IMR-90 (cell line): ENCODE results near the gene TTC28. TPM values are rescaled to one million over a fixed set of nuclear protein-coding genes. Genes with fewer than 3 reads are reported as not detected.

Experiments used
- ATAC-seq: fragments of 200-7000 bp; cut with Tn5 transposase; 2 replicates; pipeline ENCODE4 v1.9.1; 2020; ENCODE audit warnings: low read depth, mild to moderate bottlenecking, moderate library complexity
- BruUV-seq: library from RNA; stranded (reverse); fragments of 400-500 nt; replicated peaks from 2 replicates; lab custom pipeline; 2021; lab: Mats Ljungman, UMichigan
- CTCF ChIA-PET: fragments of 300-600 bp; formaldehyde crosslinking; extraction: SDS; loops from one replicate; lab custom pipeline; 2021; ENCODE audit warnings: antibody characterized with exemption; lab: Yijun Ruan, JAX
- POLR2A ChIA-PET: fragments of 300-600 bp; sonication (Branson Sonifier 250); formaldehyde crosslinking; loops from one replicate; lab custom pipeline; 2022; ENCODE audit warnings: antibody characterized with exemption; ENCODE audit not compliant: unreplicated experiment; lab: Charles Lee
- DNase-seq: peaks from one replicate; pipeline ENCODE4 v3.0.0; 2013
- H2AFZ ChIP-seq: replicated peaks from 2 replicates; pipeline ENCODE3; 2013; ENCODE audit warnings: low read length, mild to moderate bottlenecking; ENCODE audit not compliant: poor library complexity
- H2AK5ac ChIP-seq: 2 replicates; pipeline ENCODE4 v1.6.1; 2013; ENCODE audit warnings: low read depth, low read length, inconsistent platforms
- H2AK9ac ChIP-seq: replicated peaks from 2 replicates; pipeline ENCODE3; 2013; ENCODE audit warnings: mild to moderate bottlenecking, low read depth, low read length, moderate library complexity; ENCODE audit not compliant: poor library complexity
- H2BK120ac ChIP-seq: 2 replicates; pipeline ENCODE4 v1.6.1; 2013; ENCODE audit warnings: low read depth, low read length, inconsistent platforms
- H2BK15ac ChIP-seq: 3 replicates; pipeline ENCODE4 v1.6.1; 2013; ENCODE audit warnings: low read depth, low read length, inconsistent platforms
- H2BK20ac ChIP-seq: 2 replicates; pipeline ENCODE4 v1.6.1; 2013; ENCODE audit warnings: low read depth, mild to moderate bottlenecking, inconsistent platforms, low read length, moderate library complexity
- H2BK5ac ChIP-seq: 2 replicates; pipeline ENCODE4 v1.6.1; 2013; ENCODE audit warnings: mild to moderate bottlenecking, low read depth, low read length, inconsistent platforms; ENCODE audit not compliant: poor library complexity, severe bottlenecking
- H3K14ac ChIP-seq: replicated peaks from 2 replicates; pipeline ENCODE4 v1.6.1; 2013; ENCODE audit warnings: low read depth, low read length, inconsistent platforms
- H3K18ac ChIP-seq: 2 replicates; pipeline ENCODE4 v1.6.1; 2013; ENCODE audit warnings: low read depth, low read length, control low read depth
- H3K23ac ChIP-seq: 2 replicates; pipeline ENCODE4 v1.6.1; 2013; ENCODE audit warnings: low read depth, low read length, inconsistent platforms
- H3K27ac ChIP-seq: 2 replicates; pipeline ENCODE4 v1.5.1; 2013; ENCODE audit warnings: mild to moderate bottlenecking, control low read depth, low read length; ENCODE audit not compliant: insufficient read depth
- H3K27me3 ChIP-seq: 2 replicates; pipeline ENCODE4 v1.6.1; 2013; ENCODE audit warnings: low read length; ENCODE audit not compliant: control insufficient read depth, insufficient read depth
- H3K36me3 ChIP-seq: 2 replicates; pipeline ENCODE4 v1.6.1; 2013; ENCODE audit warnings: low read length, mixed read lengths; ENCODE audit not compliant: control insufficient read depth, insufficient read depth
- H3K4ac ChIP-seq: 2 replicates; pipeline ENCODE4 v1.6.1; 2013; ENCODE audit warnings: low read depth, low read length, inconsistent platforms
- H3K4me1 ChIP-seq: 2 replicates; pipeline ENCODE4 v1.6.1; 2013; ENCODE audit warnings: low read length, mixed read lengths; ENCODE audit not compliant: control insufficient read depth, insufficient read depth
- H3K4me2 ChIP-seq: 2 replicates; pipeline ENCODE4 v1.6.1; 2013; ENCODE audit warnings: low read depth, mild to moderate bottlenecking, control low read depth, low read length, moderate library complexity
- H3K4me3 ChIP-seq: 2 replicates; pipeline ENCODE4 v1.5.1; 2013; ENCODE audit warnings: low read depth, mild to moderate bottlenecking, control low read depth, low read length, moderate library complexity; ENCODE audit not compliant: insufficient read depth
- H3K56ac ChIP-seq: 2 replicates; pipeline ENCODE4 v1.6.1; 2013; ENCODE audit warnings: low read length, inconsistent platforms; ENCODE audit not compliant: insufficient read depth; ENCODE audit errors: extremely low read depth
- H3K79me1 ChIP-seq, 2 experiments: 2 replicates each; pipeline ENCODE4 v1.6.1; 2013; ENCODE audit warnings: low read length in 2 of 2, inconsistent platforms in 1 of 2, low read depth in 1 of 2
- H3K9ac ChIP-seq: 2 replicates; pipeline ENCODE4 v1.6.1; 2013; ENCODE audit warnings: low read depth, low read length, control low read depth
- H3K9me1 ChIP-seq: 2 replicates; pipeline ENCODE4 v1.6.1; 2013; ENCODE audit warnings: low read length, inconsistent platforms; ENCODE audit not compliant: insufficient read depth
- H3K9me3 ChIP-seq: 2 replicates; pipeline ENCODE4 v1.6.1; 2013; ENCODE audit warnings: low read length; ENCODE audit not compliant: control insufficient read depth, insufficient read depth
- H4K20me1 ChIP-seq: 2 replicates; pipeline ENCODE4 v1.6.1; 2013; ENCODE audit warnings: low read length, inconsistent platforms; ENCODE audit not compliant: insufficient read depth
- H4K5ac ChIP-seq: 2 replicates; pipeline ENCODE4 v1.6.1; 2013; ENCODE audit warnings: mild to moderate bottlenecking, low read depth, low read length, control low read depth
- H4K8ac ChIP-seq, 2 experiments: 2 replicates each; pipeline ENCODE4 v1.6.1; 2013; ENCODE audit warnings: low read depth in 2 of 2, low read length in 2 of 2, control low read depth in 1 of 2, inconsistent platforms in 1 of 2
- H4K91ac ChIP-seq: 2 replicates; pipeline ENCODE4 v1.6.1; 2013; ENCODE audit warnings: low read depth, low read length, inconsistent platforms; ENCODE audit not compliant: insufficient read depth
- BHLHE40 ChIP-seq: fragments of 150-350 bp; IDR thresholded peaks from 2 replicates; pipeline ENCODE4 v1.6.1; 2016; ENCODE audit warnings: mild to moderate bottlenecking, low read depth, low read length
- CEBPB ChIP-seq: IDR thresholded peaks from 2 replicates; pipeline ENCODE4 v1.6.1; 2012; ENCODE audit warnings: low read depth, low read length, improper control_type of control experiment
- FOS ChIP-seq: fragments of 150-350 bp; IDR thresholded peaks from 2 replicates; pipeline ENCODE4 v1.6.1; 2016; ENCODE audit warnings: low read depth, low read length
- MAZ ChIP-seq: IDR thresholded peaks from 2 replicates; pipeline ENCODE4 v1.6.1; 2012; ENCODE audit warnings: low read depth, mild to moderate bottlenecking, low read length, improper control_type of control experiment, moderate library complexity, borderline replicate concordance
- NFE2L2 ChIP-seq: fragments of 150-350 bp; IDR thresholded peaks from 2 replicates; pipeline ENCODE4 v1.6.1; 2016; ENCODE audit warnings: low read depth, mild to moderate bottlenecking, low read length
- RAD21 ChIP-seq: IDR thresholded peaks from 2 replicates; pipeline ENCODE4 v1.6.1; 2012; ENCODE audit warnings: low read length, improper control_type of control experiment
- RCOR1 ChIP-seq: IDR thresholded peaks from 2 replicates; pipeline ENCODE4 v1.6.1; 2012; ENCODE audit warnings: mild to moderate bottlenecking, low read length, improper control_type of control experiment; ENCODE audit not compliant: insufficient replicate concordance
- RFX5 ChIP-seq: IDR thresholded peaks from 2 replicates; pipeline ENCODE4 v1.8.0; 2012; ENCODE audit warnings: low read depth, mild to moderate bottlenecking, low read length, moderate library complexity
- SMC3 ChIP-seq: fragments of 150-350 bp; IDR thresholded peaks from 2 replicates; pipeline ENCODE4 v1.6.1; 2016; ENCODE audit warnings: low read depth, mild to moderate bottlenecking, antibody characterized with exemption, low read length, moderate library complexity
- USF2 ChIP-seq: fragments of 150-350 bp; IDR thresholded peaks from 2 replicates; pipeline ENCODE4 v1.6.1; 2017; ENCODE audit warnings: mild to moderate bottlenecking, antibody characterized with exemption, low read length, low read depth
- WGBS, 2 experiments: methylation state at CpG; one replicate each; pipeline versions ENCODE4 v1.1.5 to v1.1.7; 2013; ENCODE audit warnings: missing lambda C conversion rate in 2 of 2; ENCODE audit not compliant: insufficient read length in 1 of 2; ENCODE audit errors: extremely low coverage in 2 of 2; 5-methylcytosine and 5-hydroxymethylcytosine counted together
- dilution Hi-C: fragments of 300-500 bp; cut with HindIII; formaldehyde crosslinking; loops from one replicate; pipeline ENCODE4 v1.14.3; 2018; ENCODE audit warnings: low sequenced_read_pairs; ENCODE audit not compliant: unreplicated experiment
- in situ Hi-C: fragments of 300-500 bp; cut with MboI; formaldehyde crosslinking; loops from 3 replicates; pipeline ENCODE4 v1.14.3; 2019; ENCODE audit warnings: low sequenced_read_pairs, inconsistent platforms, mixed read lengths
- intact Hi-C: fragments of 100-400 bp; cut with micrococcal nuclease; formaldehyde crosslinking; loops from 2 replicates; pipeline ENCODE4 v1.10.0; 2022
- polyA plus RNA-seq, 3 experiments: library from polyadenylated mRNA; depleted of rRNA; stranded (reverse); fragments of >200 nt; gene quantifications; 2 replicates each; pipeline ENCODE4 v1.2.3, GENCODE V29; 2012; ENCODE audit warnings: low replicate concordance in 1 of 3
- total RNA-seq: library from RNA; depleted of rRNA; stranded (reverse); fragments of >200 nt; gene quantifications from 2 replicates; pipeline ENCODE4 v1.2.3, GENCODE V29; 2012

Gene TTC28
- total and polyA plus RNA-seq, 2 of the 4 experiments (the other 2 are of a cell fraction), result 5.6 to 13.3 TPM

GRCh38 chr22:28656181-28656580 is 23.5 kb downstream of the TTC28 start:
- WGBS, 2 experiments, result no CpG with 5 or more reads among the region's 3 CpGs
- CTCF ChIA-PET, result no interaction called here
- dilution Hi-C loops, result no loop called here

More at GRCh38 chr22:28656181-28656580, 23.5 kb downstream of the TTC28 start:
- H3K23ac ChIP-seq, result no peak overlapping the region
- no peak overlapping the region for H2BK20ac ChIP-seq
- in situ Hi-C loops, result no loop called here
- no peak overlapping the region for H3K56ac ChIP-seq
- no peak overlapping the region for H3K4me2 ChIP-seq
- no peak overlapping the region for H2BK15ac ChIP-seq
- no peak for DNase-seq
- H2AK5ac ChIP-seq, result no peak overlapping the region
- H3K27ac ChIP-seq, result no peak overlapping the region
- H3K27me3 ChIP-seq, result no peaks in the 10 kb centered on the region
- peaks cover 2% of the 10 kb centered on the region; the same call in 1 of the 2 replicates for H3K4me1 ChIP-seq
- H3K9me1 ChIP-seq, result no peaks in the 10 kb centered on the region
- no TSS peak for BruUV-seq
- no peaks in the 10 kb centered on the region for H3K9me3 ChIP-seq
- no peak overlapping the region for H3K4me3 ChIP-seq
- TF ChIP-seq RAD21 (no peak), RFX5 (no peak), FOS (no peak), SMC3 (no peak), BHLHE40 (no peak), USF2 (no peak), NFE2L2 (no peak), MAZ (no peak), CEBPB (no peak), RCOR1 (no peak)
- no peak overlapping the region; the same call in 1 of the 2 replicates for H3K18ac ChIP-seq
- peaks cover 2% of the 10 kb centered on the region; the same call in 1 of the 2 replicates for H3K36me3 ChIP-seq
- no peak overlapping the region for H4K8ac ChIP-seq
- H2BK5ac ChIP-seq, result no peak overlapping the region
- peaks cover 3% of the 10 kb centered on the region; the same call in 1 of the 2 replicates for H4K20me1 ChIP-seq
- H3K79me1 ChIP-seq, result peaks cover 8 to 9% of the 10 kb centered on the region in 2 experiments
- no peak for ATAC-seq
- H2BK120ac ChIP-seq, result no peak overlapping the region
- H2AFZ ChIP-seq, result no peak overlapping the region
- POLR2A ChIA-PET, result no interaction called here
- intact Hi-C loops, result no loop called here
- H3K14ac ChIP-seq, result no peak overlapping the region
- H3K4ac ChIP-seq, result no peak overlapping the region
- H4K5ac ChIP-seq, result no peak overlapping the region; the same call in 1 of the 2 replicates
- H4K91ac ChIP-seq, result no peak overlapping the region
- no peak overlapping the region for H3K9ac ChIP-seq
- no peak overlapping the region for H2AK9ac ChIP-seq
